Measurements from ENCODE around the gene HDAC4. TPM values are rescaled to one million over a fixed set of nuclear protein-coding genes. Genes with fewer than 3 reads are reported as not detected.

Gene HDAC4
- total and polyA plus RNA-seq, 2 donors (not counting 1 experiment from before 2014, with no cell fraction given): 13.5 to 46.0 TPM

GRCh38 chr2:239187464-239188253 is 213.2 kb downstream of the HDAC4 start:
- no peak for ATAC-seq (ENCODE audit: low read depth)
- POLR2A ChIA-PET: no interaction called here
- Histone ChIP-seq H3K9ac (ENCODE audit: low read length) (no peak overlapping the region), H3K79me2 (ENCODE audit: control insufficient read depth, insufficient read depth, low read length) (no peaks in the 10 kb centered on the region), H3K9me3 (ENCODE audit: control extremely low read depth in 1 of 3, control insufficient read depth in 2 of 3, insufficient read depth in 1 of 3, low read length in 2 of 3) (peaks cover 0 to 22% (median 2%) of the 10 kb centered on the region in 3 donors), H3K27ac (ENCODE audit: low read length in 2 of 2) (no peak overlapping the region), H3K4me2 (replicated peaks; ENCODE audit: low read depth, low read length, poor library complexity, severe bottlenecking) (no peak overlapping the region), H3K27me3 (replicated peaks in 1 of 4; ENCODE audit: control extremely low read depth in 1 of 4, control insufficient read depth in 3 of 4, insufficient read depth in 4 of 4, low read length in 3 of 4) (no peaks in the 10 kb centered on the region), H4K20me1 (ENCODE audit: control insufficient read depth, insufficient read depth, low read length, poor library complexity, severe bottlenecking) (no peaks in the 10 kb centered on the region), H2AFZ (ENCODE audit: insufficient read depth, low read depth, low read length, poor library complexity, severe bottlenecking) (no peak overlapping the region), H3K4me3 (ENCODE audit: control extremely low read depth in 1 of 5, extremely low read depth in 1 of 5, insufficient read depth in 1 of 5, low read depth in 2 of 5, low read length in 4 of 5) (no peak overlapping the region), H3K4me1 (ENCODE audit: control insufficient read depth in 2 of 2, insufficient read depth in 2 of 2, low read length in 2 of 2) (no peaks in the 10 kb centered on the region), H3K36me3 (replicated peaks in 1 of 2; ENCODE audit: control extremely low read depth in 1 of 2, control insufficient read depth in 1 of 2, extremely low read depth in 1 of 2, insufficient read depth in 2 of 2, low read length in 1 of 2) (peaks cover 0 to 14% of the 10 kb centered on the region in 2 experiments)
- 96% methylated on average over 13 of the region's 15 CpGs for WGBS (ENCODE audit: insufficient coverage)
- H3K27ac Mint-ChIP-seq: no peak overlapping the region
- CTCF ChIA-PET: no interaction called here
- intact Hi-C loops (cut with micrococcal nuclease): no loop called here
- H3K9me3 Mint-ChIP-seq (ENCODE audit: insufficient read depth): no peaks in the 10 kb centered on the region
- no peak overlapping the region for H3K4me3 Mint-ChIP-seq
- H3K27me3 Mint-ChIP-seq: no peaks in the 10 kb centered on the region
- no peak for DNase-seq
- TF ChIP-seq EZH2 (IDR thresholded peaks at IDR 0.05; ENCODE audit: borderline replicate concordance, insufficient read depth, low read depth, low read length, poor library complexity, severe bottlenecking) (no peak), CTCF (IDR thresholded peaks at IDR 0.05) (no peak)
- H3K4me1 Mint-ChIP-seq: peaks cover 3% of the 10 kb centered on the region
